Caco-2 (cell line): ENCODE measurements around the gene HSPG2. TPM values are rescaled to one million over a fixed set of nuclear protein-coding genes. Genes with fewer than 3 reads are reported as not detected.

Source experiments
- BruUV-seq: library from RNA; stranded (reverse); fragments of 400-500 nt; replicated peaks from 2 replicates; lab custom pipeline; 2021; lab: Mats Ljungman, UMichigan
- CTCF ChIA-PET: fragments of 300-600 bp; sonication (Branson Sonifier 250); formaldehyde crosslinking; loops from one replicate; lab custom pipeline; 2022; ENCODE audit warnings: antibody characterized with exemption; lab: Charles Lee
- POLR2A ChIA-PET: fragments of 300-600 bp; sonication (Branson Sonifier 250); formaldehyde crosslinking; loops from one replicate; lab custom pipeline; 2022; ENCODE audit warnings: antibody characterized with exemption; lab: Charles Lee
- DNase-seq, 2 experiments: peaks; one replicate each; pipeline versions ENCODE4 v3.0.0 to v3.0.0-alpha.2; 2020 to 2022
- H3K27me3 ChIP-seq: replicated peaks from 2 replicates; pipeline ENCODE4 v1.6.0; 2011; ENCODE audit warnings: low read length; ENCODE audit not compliant: control insufficient read depth, insufficient read depth
- H3K36me3 ChIP-seq: 2 replicates; pipeline ENCODE4 v1.5.1; 2011; ENCODE audit warnings: low read length; ENCODE audit not compliant: control insufficient read depth, insufficient read depth
- H3K4me1 ChIP-seq: fragments of 250-450 bp; sonication (Bioruptor Pico); 2 replicates; pipeline ENCODE4 v1.5.1; 2020; ENCODE audit warnings: mild to moderate bottlenecking
- H3K4me3 ChIP-seq: 2 replicates; pipeline ENCODE4 v1.5.1; 2011; ENCODE audit warnings: low read depth, mild to moderate bottlenecking, control low read depth, low read length
- H3K9me3 ChIP-seq: fragments of 250-450 bp; sonication (Bioruptor Pico); 2 replicates; pipeline ENCODE4 v1.5.1; 2020; ENCODE audit warnings: mild to moderate bottlenecking, moderate library complexity
- H3K27ac Mint-ChIP-seq: one replicate; pipeline ENCODE4 v1.8.0; 2022; ENCODE audit warnings: mixed read lengths; ENCODE audit not compliant: unreplicated experiment
- H3K27me3 Mint-ChIP-seq: one replicate; pipeline ENCODE4 v1.8.0; 2022; ENCODE audit warnings: mixed read lengths; ENCODE audit not compliant: insufficient read depth, unreplicated experiment
- H3K36me3 Mint-ChIP-seq: one replicate; pipeline ENCODE4 v1.8.0; 2022; ENCODE audit warnings: mild to moderate bottlenecking, mixed read lengths; ENCODE audit not compliant: insufficient read depth, unreplicated experiment
- H3K4me1 Mint-ChIP-seq: one replicate; pipeline ENCODE4 v1.8.0; 2022; ENCODE audit warnings: low read depth, mixed read lengths; ENCODE audit not compliant: unreplicated experiment
- H3K4me3 Mint-ChIP-seq: one replicate; pipeline ENCODE4 v1.8.0; 2022; ENCODE audit warnings: mild to moderate bottlenecking, moderate library complexity, mixed read lengths; ENCODE audit not compliant: unreplicated experiment
- H3K9me3 Mint-ChIP-seq: one replicate; pipeline ENCODE4 v1.8.0; 2022; ENCODE audit warnings: mixed read lengths; ENCODE audit not compliant: unreplicated experiment
- CTCF ChIP-seq, 2 experiments: fragments of 200-600 bp in 1 of 2; IDR thresholded peaks; 1 replicate in 1 of 2; 2 replicates in 1 of 2; pipeline versions ENCODE4 v1.5.1 to v1.8.0; 2011 to 2022; ENCODE audit warnings: antibody characterized with exemption in 1 of 2, control low read depth in 1 of 2, inconsistent platforms in 1 of 2, low read depth in 1 of 2, low read length in 1 of 2, mild to moderate bottlenecking in 1 of 2, moderate library complexity in 1 of 2; ENCODE audit not compliant: insufficient read depth in 1 of 2, severe bottlenecking in 1 of 2, unreplicated experiment in 1 of 2
- intact Hi-C: fragments of 100-400 bp; cut with micrococcal nuclease; formaldehyde crosslinking; loops from one replicate; pipeline ENCODE4 v1.10.0; 2022; ENCODE audit not compliant: unreplicated experiment
- total RNA-seq: library from RNA; stranded (reverse); gene quantifications from 2 replicates; pipeline ENCODE4 v1.2.3, GENCODE V29; 2022

The HSPG2 gene
- total RNA-seq, 1 experiment from 2014 or later, result 237 TPM

- no peaks in the 10 kb centered on the region for H3K27me3 ChIP-seq
- no peak overlapping the region for H3K4me3 ChIP-seq
- Mint-ChIP-seq H3K4me1 (no peaks in the 10 kb centered on the region), H3K4me3 (no peak overlapping the region), H3K36me3 (peaks cover 66% of the 10 kb centered on the region), H3K9me3 (no peaks in the 10 kb centered on the region), H3K27ac (no peak overlapping the region), H3K27me3 (no peaks in the 10 kb centered on the region)
- BruUV-seq, result no TSS peak
- POLR2A ChIA-PET, result no interaction called here
- H3K9me3 ChIP-seq, result no peaks in the 10 kb centered on the region
- no peak for DNase-seq
- CTCF ChIA-PET, result interaction anchor here (0.5 kb wide), 1 partner anchor 155 kb away, joined by 3 read pairs; no protein-coding TSS in a partner anchor
- no peaks in the 10 kb centered on the region for H3K4me1 ChIP-seq
- H3K36me3 ChIP-seq, result peaks cover 4% of the 10 kb centered on the region
- TF ChIP-seq CTCF (IDR thresholded peaks at IDR 0.05; ENCODE audit: insufficient read depth in 1 of 2, low read depth in 1 of 2, low read length in 1 of 2, severe bottlenecking in 1 of 2, unreplicated experiment in 1 of 2), result no peak
- intact Hi-C loops, result no loop called here
Measured at GRCh38 chr1:21848524-21849174, 88.5 kb downstream of the HSPG2 start.

GRCh38 chr1:21847223-21848205 is 89.6 kb downstream of the HSPG2 start:
- Mint-ChIP-seq H3K4me3 (no peak overlapping the region), H3K27ac (no peak overlapping the region), H3K27me3 (no peaks in the 10 kb centered on the region), H3K4me1 (no peaks in the 10 kb centered on the region), H3K36me3 (peaks cover 66% of the 10 kb centered on the region), H3K9me3 (no peaks in the 10 kb centered on the region)
- BruUV-seq, result no TSS peak
- H3K4me1 ChIP-seq, result no peaks in the 10 kb centered on the region
- peaks cover 6% of the 10 kb centered on the region for H3K36me3 ChIP-seq
- no peaks in the 10 kb centered on the region for H3K27me3 ChIP-seq
- TF ChIP-seq CTCF (IDR thresholded peaks at IDR 0.05; ENCODE audit: insufficient read depth in 1 of 2, low read depth in 1 of 2, low read length in 1 of 2, severe bottlenecking in 1 of 2, unreplicated experiment in 1 of 2), result no peak
- ChIA-PET CTCF (no interaction called here), POLR2A (no interaction called here)
- no peaks in the 10 kb centered on the region for H3K9me3 ChIP-seq
- no peak overlapping the region for H3K4me3 ChIP-seq
- DNase-seq, result no peak
- intact Hi-C loops, result no loop called here
